Activated T-cell treated with anti-CD3 and anti-CD28 coated beads, Interleukin-2, amount 50 U/mL, for 4 hours (primary cell): ENCODE measurements around the gene CHPT1. TPM values are rescaled to one million over a fixed set of nuclear protein-coding genes. Genes with fewer than 3 reads are reported as not detected.

Experiments
- ATAC-seq, 2 donors: fragments of 200-7000 bp; cut with Tn5 transposase; one replicate each; pipeline ENCODE4 v1.10.0; 2021
- DNase-seq: peaks from one replicate; pipeline ENCODE4 v3.0.0-alpha.2; 2020
- H3K27me3 Mint-ChIP-seq: one replicate; pipeline ENCODE4 v1.8.0; 2021; ENCODE audit warnings: low read depth, mixed read lengths
- H3K36me3 Mint-ChIP-seq: one replicate; pipeline ENCODE4 v1.8.0; 2022; ENCODE audit warnings: mixed read lengths; ENCODE audit not compliant: insufficient read depth
- H3K4me1 Mint-ChIP-seq: one replicate; pipeline ENCODE4 v1.8.0; 2021; ENCODE audit warnings: low read depth, mixed read lengths
- H3K4me3 Mint-ChIP-seq: one replicate; pipeline ENCODE4 v1.8.0; 2021; ENCODE audit warnings: mild to moderate bottlenecking, moderate library complexity, mixed read lengths
- H3K9me3 Mint-ChIP-seq: one replicate; pipeline ENCODE4 v1.8.0; 2021; ENCODE audit warnings: mixed read lengths
- total RNA-seq, 3 donors: library from RNA; stranded (reverse); gene quantifications; one replicate each; pipeline ENCODE4 v1.2.1, GENCODE V29; 2021

Gene CHPT1
- total RNA-seq, 3 donors from 2014 or later = 16.3 to 18.2 (median 16.5) TPM

GRCh38 chr12:101696251-101697196, 916 bp upstream of the CHPT1 start:
- H3K4me3 Mint-ChIP-seq = peak overlapping the region; percentile 86
- H3K27me3 Mint-ChIP-seq = no peaks in the 10 kb centered on the region
- H3K9me3 Mint-ChIP-seq = no peaks in the 10 kb centered on the region
- no peak for ATAC-seq
- DNase-seq = no peak
- H3K4me1 Mint-ChIP-seq = peaks cover 33% of the 10 kb centered on the region
- H3K36me3 Mint-ChIP-seq = no peaks in the 10 kb centered on the region

GRCh38 chr12:101697930-101698799, 725 bp downstream of the CHPT1 start:
- H3K4me1 Mint-ChIP-seq = peaks cover 33% of the 10 kb centered on the region
- no peaks in the 10 kb centered on the region for H3K27me3 Mint-ChIP-seq
- peak overlapping the region; percentile 87 for H3K4me3 Mint-ChIP-seq
- ATAC-seq = peak; percentile 42 to 43
- H3K9me3 Mint-ChIP-seq = no peaks in the 10 kb centered on the region
- no peak for DNase-seq
- no peaks in the 10 kb centered on the region for H3K36me3 Mint-ChIP-seq

GRCh38 chr12:101698800-101699347, 1.4 kb downstream of the CHPT1 start:
- Mint-ChIP-seq H3K27me3 (no peaks in the 10 kb centered on the region), H3K4me3 (peak overlapping the region; percentile 87), H3K9me3 (no peaks in the 10 kb centered on the region), H3K4me1 (peaks cover 33% of the 10 kb centered on the region), H3K36me3 (no peaks in the 10 kb centered on the region)
- ATAC-seq (no peak), DNase-seq (no peak)

- ATAC-seq (no peak), DNase-seq (no peak)
- Mint-ChIP-seq H3K36me3 (no peaks in the 10 kb centered on the region), H3K4me1 (peaks cover 33% of the 10 kb centered on the region), H3K27me3 (no peaks in the 10 kb centered on the region), H3K4me3 (no peak overlapping the region), H3K9me3 (no peaks in the 10 kb centered on the region)
Observed at GRCh38 chr12:101700299-101700820, 2.9 kb downstream of the CHPT1 start.

GRCh38 chr12:101703487-101703886, 6.0 kb downstream of the CHPT1 start:
- no peaks in the 10 kb centered on the region for H3K9me3 Mint-ChIP-seq
- H3K27me3 Mint-ChIP-seq = no peaks in the 10 kb centered on the region
- ATAC-seq (no peak), DNase-seq (no peak)
- no peaks in the 10 kb centered on the region for H3K36me3 Mint-ChIP-seq
- peaks cover 16% of the 10 kb centered on the region for H3K4me1 Mint-ChIP-seq
- no peak overlapping the region for H3K4me3 Mint-ChIP-seq

- H3K36me3 Mint-ChIP-seq = no peaks in the 10 kb centered on the region
- no peak for ATAC-seq
Observed at GRCh38 chr12:101706403-101706802, 9.0 kb downstream of the CHPT1 start.

GRCh38 chr12:101707131-101707782, 9.8 kb downstream of the CHPT1 start:
- Mint-ChIP-seq H3K27me3 (no peaks in the 10 kb centered on the region), H3K36me3 (no peaks in the 10 kb centered on the region), H3K4me3 (no peak overlapping the region), H3K4me1 (peaks cover 7% of the 10 kb centered on the region), H3K9me3 (no peaks in the 10 kb centered on the region)
- DNase-seq (no peak), ATAC-seq (no peak)

More at GRCh38 chr12:101706403-101706802, 9.0 kb downstream of the CHPT1 start:
- Mint-ChIP-seq H3K4me1 (peaks cover 7% of the 10 kb centered on the region), H3K4me3 (no peak overlapping the region), H3K9me3 (no peaks in the 10 kb centered on the region), H3K27me3 (no peaks in the 10 kb centered on the region)
- no peak for DNase-seq

GRCh38 chr12:101710288-101710687, 12.8 kb downstream of the CHPT1 start:
- Mint-ChIP-seq H3K4me1 (peaks cover 7% of the 10 kb centered on the region), H3K36me3 (no peaks in the 10 kb centered on the region), H3K9me3 (no peaks in the 10 kb centered on the region), H3K27me3 (no peaks in the 10 kb centered on the region), H3K4me3 (no peak overlapping the region)
- ATAC-seq = no peak
- DNase-seq = no peak

- H3K4me1 Mint-ChIP-seq = peaks cover 7% of the 10 kb centered on the region
- no peaks in the 10 kb centered on the region for H3K27me3 Mint-ChIP-seq
- DNase-seq (no peak), ATAC-seq (no peak)
- H3K36me3 Mint-ChIP-seq = no peaks in the 10 kb centered on the region
- no peaks in the 10 kb centered on the region for H3K9me3 Mint-ChIP-seq
- H3K4me3 Mint-ChIP-seq = no peak overlapping the region
Observed at GRCh38 chr12:101713059-101713682, 15.7 kb downstream of the CHPT1 start.

GRCh38 chr12:101713930-101714329, 16.5 kb downstream of the CHPT1 start:
- no peak overlapping the region for H3K4me3 Mint-ChIP-seq
- H3K4me1 Mint-ChIP-seq = peaks cover 6% of the 10 kb centered on the region
- DNase-seq (no peak), ATAC-seq (no peak)
- no peaks in the 10 kb centered on the region for H3K27me3 Mint-ChIP-seq
- H3K36me3 Mint-ChIP-seq = no peaks in the 10 kb centered on the region
- H3K9me3 Mint-ChIP-seq = no peaks in the 10 kb centered on the region

GRCh38 chr12:101714877-101715444, 17.5 kb downstream of the CHPT1 start:
- no peaks in the 10 kb centered on the region for H3K36me3 Mint-ChIP-seq
- no peaks in the 10 kb centered on the region for H3K9me3 Mint-ChIP-seq
- no peak for ATAC-seq
- no peak overlapping the region for H3K4me3 Mint-ChIP-seq
- H3K4me1 Mint-ChIP-seq = no peaks in the 10 kb centered on the region
- no peaks in the 10 kb centered on the region for H3K27me3 Mint-ChIP-seq
- no peak for DNase-seq

- DNase-seq = no peak
- ATAC-seq = no peak
- Mint-ChIP-seq H3K36me3 (peaks cover 6% of the 10 kb centered on the region), H3K27me3 (no peaks in the 10 kb centered on the region), H3K9me3 (no peaks in the 10 kb centered on the region), H3K4me3 (no peak overlapping the region), H3K4me1 (no peaks in the 10 kb centered on the region)
Observed at GRCh38 chr12:101719566-101719965, 22.1 kb downstream of the CHPT1 start.

- no peak overlapping the region for H3K4me3 Mint-ChIP-seq
- no peaks in the 10 kb centered on the region for H3K4me1 Mint-ChIP-seq
- ATAC-seq = no peak
- no peaks in the 10 kb centered on the region for H3K9me3 Mint-ChIP-seq
- no peaks in the 10 kb centered on the region for H3K27me3 Mint-ChIP-seq
- no peak for DNase-seq
- H3K36me3 Mint-ChIP-seq = peaks cover 6% of the 10 kb centered on the region
Observed at GRCh38 chr12:101720118-101720517, 22.7 kb downstream of the CHPT1 start.
